Transverse colon (tissue), 4 donors: ENCODE measurements around the gene FBXW10B.

Experiments
- CTCF ChIP-seq, 5 experiments: fragments of 200-600 bp in 3 of 5; fragments of 450-650 bp in 2 of 5; sonication (generic) in 3 of 5; IDR thresholded peaks; 1 replicate in 2 of 5; 2 replicates in 3 of 5; pipeline ENCODE4 v1.5.1; 2016 to 2017; ENCODE audit warnings: antibody characterized with exemption in 5 of 5, inconsistent platforms in 3 of 5, mild to moderate bottlenecking in 2 of 5, moderate library complexity in 1 of 5
- POLR2AphosphoS5 ChIP-seq, 3 donors: sonication (generic); formaldehyde crosslinking; IDR thresholded peaks; one replicate each; pipeline ENCODE4 v1.6.1; 2016; ENCODE audit warnings: antibody characterized with exemption in 3 of 3

- TF ChIP-seq CTCF (IDR thresholded peaks at IDR 0.05) = no peak
- no peak for TF ChIP-seq POLR2AphosphoS5 (IDR thresholded peaks at IDR 0.05)
Measured at GRCh38 chr17:15658296-15658695, 38.8 kb upstream of the FBXW10B start.
